B cell (primary cell): Measurements from ENCODE around the gene GABRP. TPM values are rescaled to one million over a fixed set of nuclear protein-coding genes. Genes with fewer than 3 reads are reported as not detected.

Source experiments
- ATAC-seq: fragments of 200-7000 bp; cut with Tn5 transposase; one replicate; pipeline ENCODE4 v1.10.0; 2021; ENCODE audit warnings: low read depth, mild to moderate bottlenecking, moderate number of reproducible peaks, moderate library complexity
- CTCF ChIA-PET: fragments of 350-600 bp; sonication (Branson Sonifier 250); formaldehyde crosslinking; loops from one replicate; lab custom pipeline; 2021; ENCODE audit warnings: antibody characterized with exemption, inconsistent platforms; lab: Charles Lee
- POLR2A ChIA-PET: fragments of 350-600 bp; sonication (Branson Sonifier 250); formaldehyde crosslinking; loops from one replicate; lab custom pipeline; 2021; ENCODE audit warnings: antibody characterized with exemption; lab: Charles Lee
- DNase-seq: peaks from one replicate; pipeline ENCODE4 v3.0.0; 2013
- H2AFZ ChIP-seq: 2 replicates; pipeline ENCODE4 v1.6.1; 2012; ENCODE audit warnings: mild to moderate bottlenecking, low read depth, low read length; ENCODE audit not compliant: insufficient read depth, poor library complexity, severe bottlenecking
- H3K27ac ChIP-seq, 2 donors: 1 replicate in 1 of 2; 2 replicates in 1 of 2; pipeline ENCODE4 v1.5.1; 2012 to 2013; ENCODE audit warnings: low read length in 2 of 2, mild to moderate bottlenecking in 2 of 2, moderate library complexity in 1 of 2
- H3K27me3 ChIP-seq, 4 experiments: fragments of 200-600 bp in 1 of 4; sonication (generic) in 1 of 4; replicated peaks in 1 of 4; 1 replicate in 2 of 4; 2 replicates in 2 of 4; pipeline versions ENCODE4 v1.6.1 to v1.7.0; 2013 to 2016; ENCODE audit warnings: low read length in 3 of 4, mild to moderate bottlenecking in 2 of 4, mixed read lengths in 1 of 4, moderate library complexity in 1 of 4; ENCODE audit not compliant: insufficient read depth in 4 of 4, control insufficient read depth in 3 of 4; ENCODE audit errors: control extremely low read depth in 1 of 4
- H3K36me3 ChIP-seq, 2 experiments: replicated peaks in 1 of 2; 1 replicate in 1 of 2; 2 replicates in 1 of 2; pipeline versions ENCODE4 v1.6.1 to v1.7.1; 2013; ENCODE audit warnings: low read length in 1 of 2; ENCODE audit not compliant: insufficient read depth in 2 of 2, control insufficient read depth in 1 of 2; ENCODE audit errors: control extremely low read depth in 1 of 2, extremely low read depth in 1 of 2
- H3K4me1 ChIP-seq, 2 donors: fragments of 200-600 bp in 1 of 2; sonication (generic) in 1 of 2; 1 replicate in 1 of 2; 2 replicates in 1 of 2; pipeline versions ENCODE4 v1.5.1 to v1.6.1; 2013 to 2017; ENCODE audit warnings: low read length in 2 of 2; ENCODE audit not compliant: control insufficient read depth in 2 of 2, insufficient read depth in 2 of 2
- H3K4me2 ChIP-seq: replicated peaks from 2 replicates; pipeline ENCODE3; 2012; ENCODE audit warnings: mild to moderate bottlenecking, low read depth, low read length; ENCODE audit not compliant: poor library complexity, severe bottlenecking
- H3K4me3 ChIP-seq, 5 experiments: fragments of 200-600 bp in 1 of 5; sonication (generic) in 1 of 5; 1 replicate in 3 of 5; 2 replicates in 2 of 5; pipeline versions ENCODE4 v1.5.1 to v1.7.0; 2011 to 2016; ENCODE audit warnings: low read length in 4 of 5, mild to moderate bottlenecking in 4 of 5, low read depth in 2 of 5, control low read depth in 1 of 5, moderate library complexity in 1 of 5; ENCODE audit not compliant: insufficient read depth in 1 of 5; ENCODE audit errors: control extremely low read depth in 1 of 5, extremely low read depth in 1 of 5
- H3K79me2 ChIP-seq: fragments of 200-600 bp; sonication (generic); one replicate; pipeline ENCODE4 v1.6.0; 2016; ENCODE audit warnings: low read length; ENCODE audit not compliant: control insufficient read depth, insufficient read depth
- H3K9ac ChIP-seq: fragments of 200-600 bp; sonication (generic); 2 replicates; pipeline ENCODE4 v1.6.1; 2017; ENCODE audit warnings: mild to moderate bottlenecking, low read length, moderate library complexity
- H3K9me3 ChIP-seq, 3 donors: one replicate each; pipeline versions ENCODE4 v1.6.1 to v1.7.1; 2013; ENCODE audit warnings: low read length in 2 of 3; ENCODE audit not compliant: control insufficient read depth in 2 of 3, insufficient read depth in 1 of 3; ENCODE audit errors: control extremely low read depth in 1 of 3
- H4K20me1 ChIP-seq: 2 replicates; pipeline ENCODE4 v1.6.0; 2012; ENCODE audit warnings: mild to moderate bottlenecking, low read length; ENCODE audit not compliant: insufficient read depth, control insufficient read depth, poor library complexity, severe bottlenecking
- H3K27ac Mint-ChIP-seq: one replicate; pipeline ENCODE4 v1.8.0; 2021; ENCODE audit warnings: mixed read lengths
- H3K27me3 Mint-ChIP-seq: one replicate; pipeline ENCODE4 v1.8.0; 2021; ENCODE audit warnings: mixed read lengths
- H3K4me1 Mint-ChIP-seq: one replicate; pipeline ENCODE4 v1.8.0; 2021; ENCODE audit warnings: mixed read lengths
- H3K4me3 Mint-ChIP-seq: one replicate; pipeline ENCODE4 v1.8.0; 2021; ENCODE audit warnings: mixed read lengths
- H3K9me3 Mint-ChIP-seq: one replicate; pipeline ENCODE4 v1.8.0; 2022; ENCODE audit warnings: mixed read lengths; ENCODE audit not compliant: insufficient read depth
- CTCF ChIP-seq: fragments of 200-600 bp; IDR thresholded peaks from one replicate; pipeline ENCODE4 v1.8.0; 2022; ENCODE audit warnings: antibody characterized with exemption, mild to moderate bottlenecking
- EZH2 ChIP-seq: IDR thresholded peaks from 2 replicates; pipeline ENCODE4 v1.6.1; 2012; ENCODE audit warnings: borderline replicate concordance, low read depth, mild to moderate bottlenecking, moderate library complexity, low read length; ENCODE audit not compliant: insufficient read depth, poor library complexity, severe bottlenecking
- WGBS: methylation state at CpG from one replicate; pipeline ENCODE4 v1.1.5; 2013; ENCODE audit warnings: missing lambda C conversion rate; ENCODE audit not compliant: insufficient coverage; 5-methylcytosine and 5-hydroxymethylcytosine counted together
- intact Hi-C: fragments of 100-400 bp; cut with micrococcal nuclease; formaldehyde crosslinking; loops from one replicate; pipeline ENCODE4 v1.10.0; 2022
- polyA plus RNA-seq: library from polyadenylated mRNA; depleted of rRNA; stranded (reverse); fragments of >200 nt; gene quantifications from 2 replicates; pipeline ENCODE4 v1.2.3, GENCODE V29; 2012
- total RNA-seq, 2 donors: library from RNA; stranded (reverse); fragments of 120-200 nt in 1 of 2; gene quantifications; 1 replicate in 1 of 2; 2 replicates in 1 of 2; pipeline versions ENCODE4 v1.2.3 to v1.2.4, GENCODE V29; 2013 to 2022

The GABRP gene
- total and polyA plus RNA-seq, 2 donors (not counting 1 experiment from before 2014, with no cell fraction given) = not detected

- TF ChIP-seq CTCF = no peak
- TF ChIP-seq EZH2 = no peak
- Histone ChIP-seq H3K27me3 (no peaks in the 10 kb centered on the region), H3K4me2 (no peak overlapping the region), H3K4me3 (no peak overlapping the region), H3K9me3 (no peaks in the 10 kb centered on the region), H3K9ac (no peak overlapping the region), H4K20me1 (no peaks in the 10 kb centered on the region), H3K27ac (no peak overlapping the region), H3K4me1 (no peaks in the 10 kb centered on the region), H3K79me2 (no peaks in the 10 kb centered on the region), H3K36me3 (no peaks in the 10 kb centered on the region), H2AFZ (no peak overlapping the region)
- POLR2A ChIA-PET = no interaction called here
- no peak overlapping the region for H3K27ac Mint-ChIP-seq
- peaks cover 4% of the 10 kb centered on the region for H3K27me3 Mint-ChIP-seq
- H3K4me1 Mint-ChIP-seq = no peaks in the 10 kb centered on the region
- H3K9me3 Mint-ChIP-seq = no peaks in the 10 kb centered on the region
- CTCF ChIA-PET = no interaction called here
- H3K4me3 Mint-ChIP-seq = no peak overlapping the region
- DNase-seq (no peak), ATAC-seq (no peak)
- intact Hi-C loops = no loop called here
- 89% methylated on average over 1 of the region's 3 CpGs for WGBS
These were observed 33.7 kb downstream of the GABRP start for GRCh38 chr5:170817195-170817594.

GRCh38 chr5:170818232-170818631 lies 34.7 kb downstream of the GABRP start:
- no peaks in the 10 kb centered on the region for H3K79me2 ChIP-seq
- Mint-ChIP-seq H3K4me3 (no peak overlapping the region), H3K27ac (no peak overlapping the region), H3K27me3 (no peaks in the 10 kb centered on the region), H3K4me1 (no peaks in the 10 kb centered on the region), H3K9me3 (no peaks in the 10 kb centered on the region)
- no peaks in the 10 kb centered on the region for H3K36me3 ChIP-seq
- H3K9me3 ChIP-seq = no peaks in the 10 kb centered on the region
- POLR2A ChIA-PET = no interaction called here
- no peaks in the 10 kb centered on the region for H3K27me3 ChIP-seq
- no peaks in the 10 kb centered on the region for H3K4me1 ChIP-seq
- no peak overlapping the region for H3K4me3 ChIP-seq
- no peak overlapping the region for H3K9ac ChIP-seq
- intact Hi-C loops = no loop called here
- ATAC-seq (no peak), DNase-seq (no peak)
- H3K4me2 ChIP-seq = no peak overlapping the region
- H3K27ac ChIP-seq = no peak overlapping the region
- H2AFZ ChIP-seq = no peak overlapping the region
- CTCF ChIA-PET = no interaction called here
- H4K20me1 ChIP-seq = no peaks in the 10 kb centered on the region
- no peak for TF ChIP-seq EZH2
- no CpG with 5 or more reads among the region's 1 CpG for WGBS
